Neuronal stem cell (in vitro differentiated cells): ENCODE measurements around the gene MRPL39.

Experiments used
- DNase-seq: peaks from one replicate; pipeline ENCODE4 v3.0.0-alpha.2; 2013; ENCODE audit warnings: low spot score
- H2AFZ ChIP-seq: one replicate; pipeline ENCODE4 v1.6.1; 2013; ENCODE audit warnings: mild to moderate bottlenecking, low read length, inconsistent platforms
- H2AK5ac ChIP-seq: 2 replicates; pipeline ENCODE4 v1.6.1; 2013; ENCODE audit warnings: low read depth, mild to moderate bottlenecking, inconsistent platforms, low read length, moderate library complexity, mixed read lengths
- H2BK120ac ChIP-seq: 2 replicates; pipeline ENCODE4 v1.6.1; 2013; ENCODE audit warnings: low read depth, mild to moderate bottlenecking, inconsistent platforms, low read length, moderate library complexity, mixed read lengths
- H2BK12ac ChIP-seq: one replicate; pipeline ENCODE4 v1.6.1; 2013; ENCODE audit warnings: low read length, inconsistent platforms
- H2BK15ac ChIP-seq: 2 replicates; pipeline ENCODE4 v1.6.1; 2013; ENCODE audit warnings: mild to moderate bottlenecking, low read length, inconsistent platforms, mixed read lengths
- H2BK5ac ChIP-seq: one replicate; pipeline ENCODE4 v1.6.1; 2013; ENCODE audit warnings: inconsistent platforms, mild to moderate bottlenecking, low read length, moderate library complexity
- H3K14ac ChIP-seq: one replicate; pipeline ENCODE4 v1.6.1; 2013; ENCODE audit warnings: low read length, inconsistent platforms
- H3K18ac ChIP-seq: 2 replicates; pipeline ENCODE4 v1.6.1; 2013; ENCODE audit warnings: low read length, inconsistent platforms
- H3K23ac ChIP-seq: 2 replicates; pipeline ENCODE4 v1.6.1; 2013; ENCODE audit warnings: low read depth, mild to moderate bottlenecking, mixed read lengths, low read length, inconsistent platforms; ENCODE audit not compliant: poor library complexity
- H3K27ac ChIP-seq: replicated peaks from 3 replicates; pipeline ENCODE4 v1.5.1; 2013; ENCODE audit warnings: low read length, inconsistent platforms
- H3K27me3 ChIP-seq, 3 experiments: 2 replicates each; pipeline ENCODE4 v1.6.1; 2013; ENCODE audit warnings: low read length in 3 of 3, mild to moderate bottlenecking in 2 of 3, inconsistent platforms in 1 of 3, low read depth in 1 of 3, mixed read lengths in 1 of 3, moderate library complexity in 1 of 3; ENCODE audit not compliant: control insufficient read depth in 3 of 3, insufficient read depth in 3 of 3
- H3K36me3 ChIP-seq, 2 donors: replicated peaks in 1 of 2; 2 replicates each; pipeline ENCODE4 v1.6.1; 2013; ENCODE audit warnings: low read length in 2 of 2; ENCODE audit not compliant: control insufficient read depth in 2 of 2, insufficient read depth in 2 of 2
- H3K4ac ChIP-seq: 2 replicates; pipeline ENCODE4 v1.6.1; 2013; ENCODE audit warnings: inconsistent platforms, mild to moderate bottlenecking, low read length, moderate library complexity
- H3K4me1 ChIP-seq, 2 donors: 1 replicate in 1 of 2; 2 replicates in 1 of 2; pipeline ENCODE4 v1.6.1; 2013; ENCODE audit warnings: low read length in 2 of 2, low read depth in 1 of 2; ENCODE audit not compliant: control insufficient read depth in 2 of 2, insufficient read depth in 1 of 2
- H3K4me2 ChIP-seq: one replicate; pipeline ENCODE4 v1.6.1; 2013; ENCODE audit warnings: mild to moderate bottlenecking, low read length, inconsistent platforms; ENCODE audit not compliant: insufficient read depth, poor library complexity, severe bottlenecking
- H3K4me3 ChIP-seq, 2 donors: 2 replicates each; pipeline ENCODE4 v1.5.1; 2013; ENCODE audit warnings: low read length in 2 of 2, mild to moderate bottlenecking in 2 of 2, inconsistent platforms in 1 of 2, moderate library complexity in 1 of 2
- H3K79me1 ChIP-seq: one replicate; pipeline ENCODE4 v1.6.1; 2013; ENCODE audit warnings: low read depth, mild to moderate bottlenecking, inconsistent platforms, low read length, moderate library complexity
- H3K9ac ChIP-seq: one replicate; pipeline ENCODE4 v1.6.1; 2013; ENCODE audit warnings: mild to moderate bottlenecking, low read depth, low read length, inconsistent platforms; ENCODE audit not compliant: poor library complexity
- H3K9me3 ChIP-seq, 2 donors: replicated peaks in 1 of 2; 2 replicates each; pipeline versions ENCODE3 to v1.6.1; 2013; ENCODE audit warnings: low read length in 2 of 2, mild to moderate bottlenecking in 2 of 2, inconsistent platforms in 1 of 2, low read depth in 1 of 2, mixed read lengths in 1 of 2, moderate library complexity in 1 of 2; ENCODE audit not compliant: control insufficient read depth in 2 of 2, insufficient read depth in 1 of 2
- H4K8ac ChIP-seq: one replicate; pipeline ENCODE4 v1.6.1; 2013; ENCODE audit warnings: low read depth, mild to moderate bottlenecking, inconsistent platforms, low read length, moderate library complexity
- H4K91ac ChIP-seq: one replicate; pipeline ENCODE4 v1.6.1; 2013; ENCODE audit warnings: low read length, low read depth, mild to moderate bottlenecking, inconsistent platforms; ENCODE audit not compliant: poor library complexity
- WGBS, 2 donors: extraction: QIAGEN DNeasy Blood & Tissue Kit; methylation state at CpG; one replicate each; pipeline ENCODE4 v1.1.7; 2013; ENCODE audit warnings: missing lambda C conversion rate in 2 of 2, mixed read lengths in 1 of 2; ENCODE audit not compliant: insufficient read length in 2 of 2, insufficient replicate concordance in 1 of 2; ENCODE audit errors: extremely low coverage in 2 of 2; 5-methylcytosine and 5-hydroxymethylcytosine counted together

MRPL39 gene

GRCh38 chr21:25579226-25580013 lies 27.9 kb downstream of the MRPL39 start:
- H3K4me3 ChIP-seq, result no peak overlapping the region
- no peak overlapping the region for H4K8ac ChIP-seq
- no peak overlapping the region for H3K14ac ChIP-seq
- no peak overlapping the region for H3K4ac ChIP-seq
- no peak overlapping the region for H3K9ac ChIP-seq
- H2BK15ac ChIP-seq, result no peak overlapping the region
- H4K91ac ChIP-seq, result no peak overlapping the region
- no peaks in the 10 kb centered on the region for H3K9me3 ChIP-seq
- DNase-seq, result no peak
- WGBS, 2 donors, result no CpG with 5 or more reads among the region's 4 CpGs
- no peak overlapping the region for H2AFZ ChIP-seq
- no peaks in the 10 kb centered on the region for H3K4me1 ChIP-seq
- H2BK120ac ChIP-seq, result no peak overlapping the region
- H3K23ac ChIP-seq, result no peak overlapping the region
- H3K27ac ChIP-seq, result no peak overlapping the region
- H2BK5ac ChIP-seq, result no peak overlapping the region
- no peak overlapping the region for H2BK12ac ChIP-seq
- no peak overlapping the region for H3K18ac ChIP-seq
- H2AK5ac ChIP-seq, result no peak overlapping the region
- H3K27me3 ChIP-seq, result no peaks in the 10 kb centered on the region
- no peak overlapping the region for H3K4me2 ChIP-seq
- H3K79me1 ChIP-seq, result no peaks in the 10 kb centered on the region
- H3K36me3 ChIP-seq, result peaks cover 0 to 39% of the 10 kb centered on the region in 2 donors

GRCh38 chr21:25578056-25578961 lies 29.0 kb downstream of the MRPL39 start:
- no peak overlapping the region for H3K18ac ChIP-seq
- H2BK5ac ChIP-seq, result no peak overlapping the region
- no peaks in the 10 kb centered on the region for H3K9me3 ChIP-seq
- no peak overlapping the region for H3K9ac ChIP-seq
- H3K79me1 ChIP-seq, result no peaks in the 10 kb centered on the region
- H3K4me2 ChIP-seq, result no peak overlapping the region
- peaks cover 0 to 36% of the 10 kb centered on the region in 2 donors for H3K36me3 ChIP-seq
- no peak overlapping the region for H4K8ac ChIP-seq
- no peak overlapping the region for H3K4ac ChIP-seq
- no peaks in the 10 kb centered on the region for H3K27me3 ChIP-seq
- peaks cover 0 to 6% of the 10 kb centered on the region in 2 donors for H3K4me1 ChIP-seq
- no peak overlapping the region for H3K14ac ChIP-seq
- H2AK5ac ChIP-seq, result no peak overlapping the region
- H2BK15ac ChIP-seq, result no peak overlapping the region
- DNase-seq, result no peak
- H3K27ac ChIP-seq, result no peak overlapping the region
- no CpG with 5 or more reads among the region's 7 CpGs for WGBS, 2 donors
- no peak overlapping the region for H2BK12ac ChIP-seq
- H4K91ac ChIP-seq, result no peak overlapping the region
- no peak overlapping the region for H2BK120ac ChIP-seq
- no peak overlapping the region for H3K23ac ChIP-seq
- H2AFZ ChIP-seq, result no peak overlapping the region
- no peak overlapping the region for H3K4me3 ChIP-seq

- Histone ChIP-seq H2AK5ac (no peak overlapping the region), H3K36me3 (peaks cover 0 to 30% of the 10 kb centered on the region in 2 donors), H2BK5ac (no peak overlapping the region), H3K79me1 (no peaks in the 10 kb centered on the region), H3K9me3 (no peaks in the 10 kb centered on the region), H3K4me3 (no peak overlapping the region), H3K23ac (no peak overlapping the region), H2AFZ (no peak overlapping the region), H3K18ac (no peak overlapping the region), H3K4me1 (peaks cover 0 to 6% of the 10 kb centered on the region in 2 donors), H4K91ac (no peak overlapping the region), H3K4ac (no peak overlapping the region), H2BK12ac (no peak overlapping the region), H2BK15ac (no peak overlapping the region), H3K14ac (no peak overlapping the region), H3K9ac (no peak overlapping the region), H4K8ac (no peak overlapping the region), H2BK120ac (no peak overlapping the region), H3K4me2 (no peak overlapping the region), H3K27ac (no peak overlapping the region), H3K27me3 (no peaks in the 10 kb centered on the region)
- no peak for DNase-seq
- no CpG with 5 or more reads among the region's 3 CpGs for WGBS, 2 donors
Observed at GRCh38 chr21:25577424-25578055, 29.7 kb downstream of the MRPL39 start.
